GM12873 (cell line): ENCODE measurements around the gene FBH1.

Experiments used
- CTCF ChIP-seq: IDR thresholded peaks from 2 replicates; pipeline ENCODE4 v1.5.1; 2012; ENCODE audit warnings: low read depth, mild to moderate bottlenecking, moderate library complexity, low read length, control low read depth; ENCODE audit not compliant: insufficient read depth; ENCODE audit errors: missing control alignments

Gene FBH1

DNA sequence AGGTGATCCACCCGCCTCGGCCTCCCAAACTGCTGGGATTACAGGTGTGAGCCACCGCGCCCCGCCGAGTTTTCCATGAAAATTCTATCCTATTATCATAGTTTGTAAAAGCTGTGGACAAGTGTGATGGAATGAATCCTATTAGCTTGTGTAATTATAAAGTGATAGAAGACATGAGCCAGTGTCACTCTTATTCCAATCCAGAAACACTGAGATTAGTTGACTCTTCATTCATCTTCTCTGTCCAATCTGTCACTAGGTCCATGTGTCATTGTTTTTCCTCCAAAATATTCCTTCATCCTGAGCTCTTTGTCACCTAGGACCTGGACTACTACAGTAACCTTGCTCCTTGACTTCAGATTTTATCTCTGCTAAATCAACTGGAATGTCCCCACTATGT lies 13.5 kb downstream of the FBH1 start:
- no peak for TF ChIP-seq CTCF

DNA sequence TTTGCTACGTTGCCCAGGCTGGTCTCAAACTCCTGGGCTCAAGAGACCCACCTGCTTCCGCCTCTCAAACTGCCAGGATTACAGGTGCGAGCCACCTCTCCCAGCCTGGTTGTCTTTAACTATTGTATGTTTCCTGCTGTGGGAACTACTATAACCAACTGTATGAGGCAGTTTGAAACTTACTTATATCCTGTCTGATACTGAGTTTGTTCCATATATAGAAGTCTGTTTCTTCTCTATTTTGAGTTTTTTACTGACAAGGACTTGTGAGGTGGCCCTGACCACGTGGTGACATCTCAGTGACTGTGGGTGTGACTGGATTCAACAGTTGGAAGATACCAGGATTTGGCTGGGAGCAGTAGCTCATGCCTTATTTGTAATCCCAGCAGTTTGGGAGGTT lies 14.2 kb downstream of the FBH1 start:
- TF ChIP-seq CTCF: no peak

DNA sequence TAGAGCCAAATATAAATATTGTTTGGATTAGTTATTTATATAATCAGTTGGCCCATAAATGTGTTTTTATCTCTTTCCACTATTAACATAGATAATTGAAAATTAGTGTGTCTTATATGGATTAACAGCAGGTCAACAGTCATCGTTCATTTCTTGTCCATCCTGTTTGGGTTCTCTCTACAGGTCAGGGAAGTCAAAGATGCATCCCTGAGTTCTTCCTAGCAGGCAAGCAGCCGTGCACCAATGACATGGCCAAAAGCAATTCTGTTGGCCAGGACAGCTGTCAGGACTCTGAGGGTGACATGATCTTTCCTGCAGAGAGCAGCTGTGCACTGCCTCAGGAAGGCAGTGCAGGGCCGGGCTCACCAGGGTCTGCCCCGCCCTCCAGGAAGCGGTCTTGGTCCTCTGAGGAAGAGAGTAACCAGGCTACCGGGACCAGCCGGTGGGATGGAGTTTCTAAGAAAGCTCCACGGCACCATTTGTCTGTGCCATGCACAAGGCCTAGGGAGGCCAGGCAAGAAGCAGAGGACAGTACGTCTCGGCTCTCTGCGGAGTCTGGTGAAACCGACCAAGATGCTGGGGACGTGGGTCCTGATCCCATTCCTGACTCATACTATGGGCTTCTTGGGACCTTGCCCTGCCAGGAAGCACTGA lies 15.9 kb downstream of the FBH1 start:
- no peak for TF ChIP-seq CTCF

DNA sequence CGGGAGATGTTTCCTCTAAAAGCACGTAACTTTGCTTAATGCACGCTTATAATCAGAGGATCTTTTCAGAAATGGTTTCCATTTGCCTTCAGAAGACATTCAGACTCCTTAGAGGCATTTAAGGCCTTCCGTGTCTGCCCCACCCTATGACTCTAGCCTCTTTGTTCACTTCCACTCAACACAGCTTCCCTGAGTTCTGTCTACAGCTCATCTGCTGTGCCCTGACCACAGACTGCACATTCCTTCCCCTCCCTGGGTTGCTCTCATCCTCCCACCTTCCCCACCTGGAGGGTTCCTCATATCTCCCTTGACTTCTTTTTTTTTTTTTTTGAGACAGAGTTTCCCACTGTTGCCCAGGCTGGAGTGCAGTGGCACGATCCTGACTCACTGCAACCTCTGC lies 16.6 kb downstream of the FBH1 start:
- TF ChIP-seq CTCF: no peak

- no peak for TF ChIP-seq CTCF
Observed at GRCh38 chr10:5910323-5911100, 20.5 kb downstream of the FBH1 start.

DNA sequence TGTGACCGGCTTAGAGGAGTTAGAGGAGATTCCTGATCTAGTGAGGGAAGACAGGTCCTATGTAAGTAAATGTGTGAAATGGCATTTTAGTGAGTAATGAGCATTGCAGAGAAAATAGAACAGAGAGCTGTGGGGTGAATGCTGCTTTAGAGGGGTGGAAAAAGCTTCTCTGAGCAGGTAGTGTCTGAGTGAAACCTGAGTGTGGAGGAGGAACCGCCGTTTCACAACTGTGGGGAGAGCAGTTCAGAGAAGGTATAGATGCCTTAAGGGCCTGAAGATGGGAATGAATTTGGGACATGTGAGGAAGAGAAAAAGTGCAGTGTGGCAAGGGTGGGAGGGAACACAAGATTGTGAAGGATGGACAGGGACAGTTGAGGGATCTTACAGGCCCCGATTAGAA lies 21.6 kb downstream of the FBH1 start:
- no peak for TF ChIP-seq CTCF

GRCh38 chr10:5913736-5914135 lies 23.7 kb downstream of the FBH1 start:
- no peak for TF ChIP-seq CTCF
